T-cell (primary cell): ENCODE data around the gene CCL3. TPM values are rescaled to one million over a fixed set of nuclear protein-coding genes. Genes with fewer than 3 reads are reported as not detected.

ENCODE experiments used
- ATAC-seq, 4 experiments: fragments of 200-7000 bp in 3 of 4; fragments of 150-1000 bp in 1 of 4; cut with Tn5 transposase; replicated peaks in 1 of 4; 1 replicate in 3 of 4; 2 replicates in 1 of 4; pipeline ENCODE4 v1.10.0; 2021; ENCODE audit warnings: moderate library complexity in 3 of 4, mild to moderate bottlenecking in 2 of 4, moderate number of reproducible peaks in 1 of 4
- CTCF ChIA-PET, 2 donors: fragments of 300-600 bp; sonication (Branson Sonifier 250); formaldehyde crosslinking; loops; one replicate each; lab custom pipeline; 2022; ENCODE audit warnings: antibody characterized with exemption in 2 of 2; lab: Charles Lee
- POLR2A ChIA-PET, 2 donors: fragments of 300-600 bp; sonication (Branson Sonifier 250); formaldehyde crosslinking; loops; one replicate each; lab custom pipeline; 2022; ENCODE audit warnings: antibody characterized with exemption in 2 of 2; lab: Charles Lee
- DNase-seq, 35 experiments: peaks; one replicate each; pipeline versions ENCODE4 v3.0.0 to v3.0.0-alpha.2; 2013 to 2023
- H3K27ac ChIP-seq: one replicate; pipeline ENCODE4 v1.5.1; 2013; ENCODE audit warnings: low read length
- H3K27me3 ChIP-seq, 2 experiments: replicated peaks in 1 of 2; 1 replicate in 1 of 2; 2 replicates in 1 of 2; pipeline versions ENCODE4 v1.6.1 to v1.7.0; 2013; ENCODE audit warnings: low read length in 1 of 2, mixed read lengths in 1 of 2; ENCODE audit not compliant: control insufficient read depth in 2 of 2, insufficient read depth in 2 of 2; ENCODE audit errors: extremely low read depth in 1 of 2
- H3K36me3 ChIP-seq, 2 donors: 1 replicate in 1 of 2; 2 replicates in 1 of 2; pipeline versions ENCODE4 v1.6.1 to v1.7.0; 2013; ENCODE audit warnings: low read length in 1 of 2; ENCODE audit not compliant: control insufficient read depth in 2 of 2, insufficient read depth in 1 of 2; ENCODE audit errors: extremely low read depth in 1 of 2
- H3K4me1 ChIP-seq, 2 experiments: 1 replicate in 1 of 2; 2 replicates in 1 of 2; pipeline versions ENCODE4 v1.6.1 to v1.7.0; 2013; ENCODE audit warnings: low read length in 2 of 2, mixed read lengths in 1 of 2; ENCODE audit not compliant: insufficient read depth in 2 of 2, control insufficient read depth in 1 of 2; ENCODE audit errors: extremely low read depth in 1 of 2
- H3K4me3 ChIP-seq, 2 donors: 1 replicate in 1 of 2; 2 replicates in 1 of 2; pipeline versions ENCODE4 v1.5.1 to v1.7.0; 2013; ENCODE audit warnings: mild to moderate bottlenecking in 2 of 2, low read length in 1 of 2, moderate library complexity in 1 of 2; ENCODE audit not compliant: control insufficient read depth in 1 of 2; ENCODE audit errors: extremely low read depth in 1 of 2
- H3K9me3 ChIP-seq: 2 replicates; pipeline ENCODE4 v1.7.0; 2013
- H3K27ac Mint-ChIP-seq, 2 donors: one replicate each; pipeline ENCODE4 v1.8.0; 2020 to 2021; ENCODE audit warnings: mild to moderate bottlenecking in 2 of 2, mixed read lengths in 2 of 2
- H3K27me3 Mint-ChIP-seq, 2 donors: one replicate each; pipeline ENCODE4 v1.8.0; 2021 to 2022; ENCODE audit warnings: mixed read lengths in 2 of 2
- H3K36me3 Mint-ChIP-seq: one replicate; pipeline ENCODE4 v1.8.0; 2021; ENCODE audit warnings: mixed read lengths
- H3K4me1 Mint-ChIP-seq, 3 donors: one replicate each; pipeline ENCODE4 v1.8.0; 2020 to 2022; ENCODE audit warnings: mixed read lengths in 3 of 3, mild to moderate bottlenecking in 1 of 3
- H3K4me3 Mint-ChIP-seq, 3 donors: one replicate each; pipeline ENCODE4 v1.8.0; 2020 to 2022; ENCODE audit warnings: mild to moderate bottlenecking in 3 of 3, mixed read lengths in 3 of 3, moderate library complexity in 3 of 3
- H3K9me3 Mint-ChIP-seq, 3 donors: one replicate each; pipeline ENCODE4 v1.8.0; 2020 to 2022; ENCODE audit warnings: mixed read lengths in 3 of 3
- WGBS: methylation state at CpG from one replicate; pipeline ENCODE4 v1.1.5; 2013; ENCODE audit warnings: missing lambda C conversion rate; ENCODE audit not compliant: insufficient coverage; 5-methylcytosine and 5-hydroxymethylcytosine counted together
- total RNA-seq, 35 experiments: library from RNA in 6 of 35; stranded (reverse) in 6 of 35; fragments of 120-200 nt in 1 of 35; gene quantifications; one replicate each; pipeline versions ENCODE4 v1.2.1 to v1.2.4 and lab custom pipeline; 2013 to 2026

CCL3 gene
- total RNA-seq, 5 donors from 2014 or later (not counting 1 experiment from before 2014, with no cell fraction given), result 2.0 to 6.0 (median 4.8) TPM

GRCh38 chr17:36063786-36064541, 26.0 kb downstream of the CCL3 start, which contains the start of gene CCL18:
CCL18 (plus strand) TSS chr17:36064272; CDS start chr17:36064343, 71 bp downstream.
- Mint-ChIP-seq H3K4me3 (no peak within 1 kb of the TSS), H3K27ac (no peak within 1 kb of the TSS), H3K9me3 (no peaks in the 10 kb centered on the region), H3K4me1 (peaks cover 0 to 15% (median 0%) of the 10 kb centered on the region in 3 donors), H3K27me3 (peaks cover 3 to 19% of the 10 kb centered on the region in 2 donors), H3K36me3 (no peaks in the 10 kb centered on the region)
- no peaks in the 10 kb centered on the region for H3K36me3 ChIP-seq
- H3K27ac ChIP-seq, result no peak within 1 kb of the TSS
- H3K4me3 ChIP-seq, result no peak within 1 kb of the TSS
- peaks cover 0 to 24% of the 10 kb centered on the region in 2 experiments for H3K4me1 ChIP-seq
- ATAC-seq, result no peak
- ChIA-PET POLR2A (no interaction called here), CTCF (interaction anchor here in 1 of 2 donors (1.1 kb wide), 1 partner anchor 9 kb away, joined by 4 read pairs; no protein-coding TSS in a partner anchor)
- H3K27me3 ChIP-seq, result no peaks in the 10 kb centered on the region
- WGBS, result 91% methylated on average over 3 of the region's 5 CpGs
- H3K9me3 ChIP-seq, result no peaks in the 10 kb centered on the region
- DNase-seq, result no peak

- Histone ChIP-seq H3K4me3 (no peak overlapping the region), H3K27ac (no peak overlapping the region), H3K9me3 (no peaks in the 10 kb centered on the region), H3K4me1 (peaks cover 0 to 5% of the 10 kb centered on the region in 2 experiments), H3K36me3 (no peaks in the 10 kb centered on the region), H3K27me3 (no peaks in the 10 kb centered on the region)
- ChIA-PET CTCF (no interaction called here), POLR2A (no interaction called here)
- no peak overlapping the region for H3K4me3 Mint-ChIP-seq
- H3K27me3 Mint-ChIP-seq, result peaks cover 8 to 15% of the 10 kb centered on the region in 2 donors
- no peak overlapping the region for H3K27ac Mint-ChIP-seq
- whole genome bisulfite sequencing, result no CpG with 5 or more reads among the region's 2 CpGs
- H3K9me3 Mint-ChIP-seq, result no peaks in the 10 kb centered on the region
- H3K4me1 Mint-ChIP-seq, result peaks cover 0 to 3% (median 0%) of the 10 kb centered on the region in 3 donors
- no peaks in the 10 kb centered on the region for H3K36me3 Mint-ChIP-seq
- DNase-seq (no peak), ATAC-seq (no peak)
These were observed 29.1 kb downstream of the CCL3 start for GRCh38 chr17:36060816-36061215.

DNA sequence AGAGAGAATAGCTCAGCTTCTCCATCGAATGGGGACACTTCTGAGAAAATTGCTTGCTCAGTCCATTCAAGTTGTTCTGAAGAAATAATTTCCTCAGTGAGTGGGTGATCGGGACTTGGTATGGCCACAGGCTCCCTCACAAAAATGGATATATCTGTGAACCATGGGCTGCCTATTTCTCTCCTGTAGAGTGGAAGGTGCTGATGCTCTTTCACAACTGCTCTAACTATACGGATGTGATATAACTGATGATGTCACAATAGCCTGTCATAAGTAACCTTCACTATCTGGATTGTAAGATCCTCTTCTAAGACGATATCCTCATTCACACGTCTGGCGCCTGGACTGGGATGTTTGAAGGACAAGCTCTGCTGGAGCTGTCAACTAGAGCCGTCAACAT, 30.5 kb downstream of the CCL3 start:
- Histone ChIP-seq H3K4me1 (no peaks in the 10 kb centered on the region), H3K36me3 (no peaks in the 10 kb centered on the region), H3K4me3 (no peak overlapping the region), H3K9me3 (no peaks in the 10 kb centered on the region), H3K27me3 (no peaks in the 10 kb centered on the region), H3K27ac (no peak overlapping the region)
- H3K9me3 Mint-ChIP-seq, result no peaks in the 10 kb centered on the region
- WGBS, result 100% methylated on average over 4 of the region's 7 CpGs
- DNase-seq (no peak), ATAC-seq (no peak)
- no peak overlapping the region for H3K4me3 Mint-ChIP-seq
- CTCF ChIA-PET, result interaction anchor here in 1 of 2 donors (0.7 kb wide), 1 partner anchor 13 kb away, joined by 7 read pairs; no protein-coding TSS in a partner anchor
- H3K27me3 Mint-ChIP-seq, result peaks cover 8 to 15% of the 10 kb centered on the region in 2 donors
- no peaks in the 10 kb centered on the region for H3K36me3 Mint-ChIP-seq
- no peak overlapping the region for H3K27ac Mint-ChIP-seq
- POLR2A ChIA-PET, result no interaction called here
- no peaks in the 10 kb centered on the region for H3K4me1 Mint-ChIP-seq

DNA sequence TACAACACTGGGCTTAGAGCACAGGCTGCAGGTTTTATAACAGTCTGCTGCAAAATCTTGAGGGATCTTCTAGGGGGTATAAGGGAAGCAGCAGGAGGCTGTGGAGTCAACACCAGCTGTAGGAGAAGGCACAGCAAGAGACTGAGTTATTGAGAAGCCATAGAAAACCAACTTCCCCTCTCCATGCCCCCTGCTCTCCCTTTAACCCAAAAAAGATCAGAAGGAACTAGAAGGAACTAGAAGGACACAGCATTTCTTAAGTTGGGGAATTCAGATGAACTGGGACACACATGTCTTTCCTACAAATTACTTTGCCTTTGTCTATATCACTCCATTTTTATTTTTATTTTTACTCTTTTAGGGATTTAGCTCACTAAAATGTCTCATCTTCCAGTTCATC, 32.0 kb downstream of the CCL3 start:
- H3K27me3 ChIP-seq, result no peaks in the 10 kb centered on the region
- POLR2A ChIA-PET, result no interaction called here
- Mint-ChIP-seq H3K27ac (no peak overlapping the region), H3K9me3 (no peaks in the 10 kb centered on the region), H3K4me1 (no peaks in the 10 kb centered on the region), H3K36me3 (no peaks in the 10 kb centered on the region), H3K4me3 (no peak overlapping the region), H3K27me3 (peaks cover 8 to 15% of the 10 kb centered on the region in 2 donors)
- no peak overlapping the region for H3K27ac ChIP-seq
- no peak for ATAC-seq
- H3K4me3 ChIP-seq, result no peak overlapping the region
- no peak for DNase-seq
- no peaks in the 10 kb centered on the region for H3K9me3 ChIP-seq
- H3K4me1 ChIP-seq, result no peaks in the 10 kb centered on the region
- CTCF ChIA-PET, result no interaction called here
- no peaks in the 10 kb centered on the region for H3K36me3 ChIP-seq

- H3K4me1 ChIP-seq, result no peaks in the 10 kb centered on the region
- H3K27me3 ChIP-seq, result no peaks in the 10 kb centered on the region
- Mint-ChIP-seq H3K27ac (no peak overlapping the region), H3K9me3 (peaks cover 0 to 11% (median 5%) of the 10 kb centered on the region in 3 donors), H3K36me3 (no peaks in the 10 kb centered on the region), H3K27me3 (peaks cover 4 to 8% of the 10 kb centered on the region in 2 donors), H3K4me1 (no peaks in the 10 kb centered on the region), H3K4me3 (no peak overlapping the region)
- no CpG with 5 or more reads among the region's 4 CpGs for WGBS
- ATAC-seq (no peak), DNase-seq (no peak)
- H3K36me3 ChIP-seq, result no peaks in the 10 kb centered on the region
- ChIA-PET POLR2A (no interaction called here), CTCF (no interaction called here)
- no peak overlapping the region for H3K4me3 ChIP-seq
- no peaks in the 10 kb centered on the region for H3K9me3 ChIP-seq
- H3K27ac ChIP-seq, result no peak overlapping the region
These were observed 33.9 kb downstream of the CCL3 start for GRCh38 chr17:36055921-36056520.

DNA sequence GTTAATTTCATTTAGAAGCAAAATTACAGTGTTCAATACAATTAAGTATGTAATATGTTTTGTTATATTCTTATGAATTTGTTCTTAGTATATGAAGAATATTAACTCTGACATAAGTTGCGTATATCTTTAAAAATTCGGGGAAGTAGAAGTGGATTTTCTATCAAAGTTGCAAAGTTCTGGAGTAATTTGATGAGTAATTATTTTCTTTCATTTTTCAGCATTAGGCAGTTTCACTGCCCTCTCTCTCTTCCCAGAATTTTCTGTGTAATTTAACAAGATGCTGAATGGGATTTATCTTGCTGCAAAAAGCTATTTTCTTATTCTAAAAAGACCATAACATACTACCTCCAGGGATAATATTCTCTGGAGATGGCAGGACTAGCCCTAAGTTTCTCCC, 34.8 kb downstream of the CCL3 start:
- H3K9me3 Mint-ChIP-seq, result peaks cover under 1 to 16% (median 7%) of the 10 kb centered on the region in 3 donors
- H3K4me3 ChIP-seq, result no peak overlapping the region
- H3K27me3 Mint-ChIP-seq, result peaks cover 5 to 9% of the 10 kb centered on the region in 2 donors
- no CpG with 5 or more reads among the region's 2 CpGs for WGBS
- no peak for DNase-seq
- H3K9me3 ChIP-seq, result no peaks in the 10 kb centered on the region
- H3K36me3 Mint-ChIP-seq, result no peaks in the 10 kb centered on the region
- H3K27ac Mint-ChIP-seq, result no peak overlapping the region
- H3K4me3 Mint-ChIP-seq, result no peak overlapping the region
- ATAC-seq, result no peak
- no peaks in the 10 kb centered on the region for H3K27me3 ChIP-seq
- no peaks in the 10 kb centered on the region for H3K4me1 ChIP-seq
- ChIA-PET CTCF (no interaction called here), POLR2A (no interaction called here)
- H3K36me3 ChIP-seq, result no peaks in the 10 kb centered on the region
- no peak overlapping the region for H3K27ac ChIP-seq
- no peaks in the 10 kb centered on the region for H3K4me1 Mint-ChIP-seq
